ENCODE results near the gene TP73.
"Not testable (repeated sequence)": the region's sequence is repeated elsewhere in the genome, so short reads cannot be mapped to it uniquely, and the experiment has no call there.

Gene TP73

GRCh38 chr1:3618881-3619671 is 33.2 kb upstream of the TP73 start:
- no peak for TF ChIP-seq RARB (CRISPR knock-in tag; IDR thresholded peaks at IDR 0.05)
- TF ChIP-seq GLIS3 (CRISPR knock-in tag; IDR thresholded peaks at IDR 0.05), result no peak
- no peak for TF ChIP-seq CSDC2 (CRISPR knock-in tag; IDR thresholded peaks at IDR 0.05)
- TF ChIP-seq ZNF8 (CRISPR knock-in tag; IDR thresholded peaks at IDR 0.05), result no peak
- no peak for TF ChIP-seq PATZ1 (CRISPR knock-in tag; IDR thresholded peaks at IDR 0.05; ENCODE audit: borderline replicate concordance)
- TF ChIP-seq ZFP30 (CRISPR knock-in tag; IDR thresholded peaks at IDR 0.05), result no peak
- TF ChIP-seq, protein P1, sequence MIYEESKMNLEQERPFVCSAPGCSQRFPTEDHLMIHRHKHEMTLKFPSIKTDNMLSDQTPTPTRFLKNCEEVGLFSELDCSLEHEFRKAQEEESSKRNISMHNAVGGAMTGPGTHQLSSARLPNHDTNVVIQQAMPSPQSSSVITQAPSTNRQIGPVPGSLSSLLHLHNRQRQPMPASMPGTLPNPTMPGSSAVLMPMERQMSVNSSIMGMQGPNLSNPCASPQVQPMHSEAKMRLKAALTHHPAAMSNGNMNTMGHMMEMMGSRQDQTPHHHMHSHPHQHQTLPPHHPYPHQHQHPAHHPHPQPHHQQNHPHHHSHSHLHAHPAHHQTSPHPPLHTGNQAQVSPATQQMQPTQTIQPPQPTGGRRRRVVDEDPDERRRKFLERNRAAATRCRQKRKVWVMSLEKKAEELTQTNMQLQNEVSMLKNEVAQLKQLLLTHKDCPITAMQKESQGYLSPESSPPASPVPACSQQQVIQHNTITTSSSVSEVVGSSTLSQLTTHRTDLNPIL (CRISPR knock-in tag; IDR thresholded peaks at IDR 0.05; ENCODE audit: low read depth), result no peak
- no peak for TF ChIP-seq ESRRG (CRISPR knock-in tag; IDR thresholded peaks at IDR 0.05)
- TF ChIP-seq PPARA (CRISPR knock-in tag; IDR thresholded peaks at IDR 0.05; ENCODE audit: borderline replicate concordance), result no peak
- TF ChIP-seq ARNTL (CRISPR knock-in tag; IDR thresholded peaks at IDR 0.05; ENCODE audit: borderline replicate concordance, low read depth), result no peak
- TF ChIP-seq TOX (CRISPR knock-in tag; IDR thresholded peaks at IDR 0.05; ENCODE audit: borderline replicate concordance), result no peak
- no peak for TF ChIP-seq ZFP3 (CRISPR knock-in tag; IDR thresholded peaks at IDR 0.05)
- ATAC-seq, result peak; percentile 83

DNA sequence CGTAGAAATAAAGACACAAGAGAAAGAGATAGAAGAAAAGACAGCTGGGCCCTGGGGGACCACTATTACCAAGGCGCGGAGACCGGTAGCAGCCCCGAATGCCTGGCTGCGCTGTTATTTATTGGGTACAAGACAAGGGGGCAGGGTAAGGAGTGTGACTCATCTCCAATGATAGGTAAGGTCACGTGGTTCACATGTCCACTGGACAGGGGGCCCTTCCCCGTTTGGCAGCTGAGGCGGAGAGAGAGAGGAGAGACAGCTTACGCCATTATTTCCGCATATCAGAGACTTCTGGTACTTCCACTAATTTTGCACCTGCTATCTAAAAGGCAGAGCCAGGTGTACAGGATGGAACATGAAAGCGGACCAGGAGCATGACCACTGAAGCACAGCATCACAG is 31.6 kb upstream of the TP73 start:
- ATAC-seq, result no peak
- TF ChIP-seq ARNTL (CRISPR knock-in tag; IDR thresholded peaks at IDR 0.05; ENCODE audit: borderline replicate concordance, low read depth) (no peak), CSDC2 (CRISPR knock-in tag; IDR thresholded peaks at IDR 0.05) (no peak), ESRRG (CRISPR knock-in tag; IDR thresholded peaks at IDR 0.05) (no peak), SNAI2 (CRISPR knock-in tag; IDR thresholded peaks at IDR 0.05) (no peak), PATZ1 (CRISPR knock-in tag; IDR thresholded peaks at IDR 0.05; ENCODE audit: borderline replicate concordance) (no peak), PPARA (CRISPR knock-in tag; IDR thresholded peaks at IDR 0.05; ENCODE audit: borderline replicate concordance) (no peak), ZFP3 (CRISPR knock-in tag; IDR thresholded peaks at IDR 0.05) (no peak), OSR1 (CRISPR knock-in tag; IDR thresholded peaks at IDR 0.05) (no peak), ZFP30 (CRISPR knock-in tag; IDR thresholded peaks at IDR 0.05) (no peak), RARB (CRISPR knock-in tag; IDR thresholded peaks at IDR 0.05) (no peak), ZC3H10 (CRISPR knock-in tag; IDR thresholded peaks at IDR 0.05) (no peak), BACH2 (CRISPR knock-in tag; IDR thresholded peaks at IDR 0.05; ENCODE audit: borderline replicate concordance) (no peak), ISL1 (CRISPR knock-in tag; IDR thresholded peaks at IDR 0.05) (no peak), POU6F1 (CRISPR knock-in tag; IDR thresholded peaks at IDR 0.05; ENCODE audit: borderline replicate concordance, low read depth) (no peak), TCF4 (CRISPR knock-in tag; IDR thresholded peaks at IDR 0.05; ENCODE audit: borderline replicate concordance) (no peak)
- TF ChIP-seq, protein P1 (CRISPR knock-in tag; IDR thresholded peaks at IDR 0.05; ENCODE audit: low read depth), result no peak
- TF ChIP-seq, protein P2, sequence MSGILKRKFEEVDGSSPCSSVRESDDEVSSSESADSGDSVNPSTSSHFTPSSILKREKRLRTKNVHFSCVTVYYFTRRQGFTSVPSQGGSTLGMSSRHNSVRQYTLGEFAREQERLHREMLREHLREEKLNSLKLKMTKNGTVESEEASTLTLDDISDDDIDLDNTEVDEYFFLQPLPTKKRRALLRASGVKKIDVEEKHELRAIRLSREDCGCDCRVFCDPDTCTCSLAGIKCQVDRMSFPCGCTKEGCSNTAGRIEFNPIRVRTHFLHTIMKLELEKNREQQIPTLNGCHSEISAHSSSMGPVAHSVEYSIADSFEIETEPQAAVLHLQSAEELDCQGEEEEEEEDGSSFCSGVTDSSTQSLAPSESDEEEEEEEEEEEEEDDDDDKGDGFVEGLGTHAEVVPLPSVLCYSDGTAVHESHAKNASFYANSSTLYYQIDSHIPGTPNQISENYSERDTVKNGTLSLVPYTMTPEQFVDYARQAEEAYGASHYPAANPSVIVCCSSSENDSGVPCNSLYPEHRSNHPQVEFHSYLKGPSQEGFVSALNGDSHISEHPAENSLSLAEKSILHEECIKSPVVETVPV (CRISPR knock-in tag; IDR thresholded peaks at IDR 0.05), result no peak

DNA sequence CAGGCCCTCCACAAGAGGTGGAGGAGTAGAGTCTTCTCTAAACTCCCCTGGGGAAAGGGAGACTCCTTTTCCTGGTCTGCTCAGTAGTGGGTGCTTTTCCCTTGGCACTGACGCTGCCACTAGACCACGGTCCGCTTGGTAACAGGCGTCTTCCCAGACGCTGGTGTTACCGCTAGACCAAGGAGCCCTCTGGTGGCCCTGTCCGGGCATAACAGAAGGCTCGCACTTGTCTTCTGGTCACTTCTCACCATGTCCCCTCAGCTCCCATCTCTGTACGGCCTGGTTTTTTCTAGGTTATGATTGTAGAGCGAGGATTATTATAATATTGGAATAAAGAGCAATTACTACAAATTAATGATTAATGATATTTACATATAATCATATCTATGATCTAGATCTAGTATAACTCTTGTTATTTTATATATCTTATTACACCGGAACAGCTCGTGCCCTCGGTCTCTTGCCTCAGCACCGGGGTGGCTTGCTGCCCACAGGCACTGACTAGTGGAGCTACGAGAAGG is 31.1 kb upstream of the TP73 start:
- not testable (repeated sequence) for ATAC-seq

DNA sequence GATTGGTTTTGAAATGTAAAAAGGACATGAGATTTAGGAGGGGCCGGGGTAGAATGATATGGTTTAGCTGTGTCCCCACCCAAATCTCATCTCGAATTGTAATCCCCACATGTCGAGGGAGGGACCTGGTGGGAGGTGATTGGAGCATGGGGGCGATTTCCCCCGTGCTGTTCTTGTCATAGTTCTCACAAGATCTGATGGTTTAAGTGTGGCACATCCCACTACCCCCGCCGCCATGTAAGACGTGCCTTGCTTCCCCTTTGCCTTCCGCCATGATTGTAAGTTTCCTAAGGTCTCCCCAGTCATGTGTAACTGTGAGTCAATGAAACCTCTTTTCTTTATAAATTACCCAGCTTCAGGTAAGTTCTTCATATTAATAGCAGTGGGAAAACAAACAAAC is 30.2 kb upstream of the TP73 start:
- ATAC-seq, result not testable (repeated sequence)

Measured in SK-N-SH treated with all-trans-retinoic acid at 6 μM for 48 hours (cell line).